Peyer's patch (tissue), 4 donors: ENCODE results near the gene USP10.

Experiments
- POLR2A ChIP-seq, 2 donors: fragments of 450-650 bp; IDR thresholded peaks; one replicate each; pipeline ENCODE4 v1.5.1; 2017; ENCODE audit warnings: antibody characterized with exemption in 2 of 2, mild to moderate bottlenecking in 2 of 2, moderate library complexity in 2 of 2
- TF ChIP-seq, protein P1 (sequence below), 6 experiments: fragments of 450-650 bp in 4 of 6; fragments of 200-600 bp in 2 of 6; sonication (generic) in 1 of 6; IDR thresholded peaks; one replicate each; pipeline ENCODE4 v1.5.1; 2017 to 2019; ENCODE audit warnings: antibody characterized with exemption in 6 of 6, mild to moderate bottlenecking in 3 of 6, moderate library complexity in 1 of 6

DNA sequence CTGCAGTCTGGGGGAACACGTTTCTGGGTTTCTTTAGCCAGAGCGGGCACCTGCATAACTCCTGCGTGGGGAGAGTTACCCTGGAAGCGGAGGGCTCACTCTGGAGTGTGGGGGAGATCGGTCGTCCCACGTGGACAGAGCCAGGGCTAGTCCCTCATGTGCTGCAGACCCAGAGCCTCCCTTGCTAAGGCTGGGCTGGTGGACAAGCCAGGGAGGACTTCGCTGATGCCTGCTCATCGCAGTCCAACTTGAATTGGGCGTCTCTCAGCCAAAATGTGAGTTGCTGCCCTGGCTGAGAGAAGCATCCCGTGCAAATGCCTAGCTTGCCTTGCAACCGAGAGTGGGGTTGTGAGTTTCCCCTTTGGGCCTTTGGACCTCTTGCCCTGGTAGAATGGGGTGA is 121.0 kb downstream of the USP10 start:
- TF ChIP-seq, protein P1, sequence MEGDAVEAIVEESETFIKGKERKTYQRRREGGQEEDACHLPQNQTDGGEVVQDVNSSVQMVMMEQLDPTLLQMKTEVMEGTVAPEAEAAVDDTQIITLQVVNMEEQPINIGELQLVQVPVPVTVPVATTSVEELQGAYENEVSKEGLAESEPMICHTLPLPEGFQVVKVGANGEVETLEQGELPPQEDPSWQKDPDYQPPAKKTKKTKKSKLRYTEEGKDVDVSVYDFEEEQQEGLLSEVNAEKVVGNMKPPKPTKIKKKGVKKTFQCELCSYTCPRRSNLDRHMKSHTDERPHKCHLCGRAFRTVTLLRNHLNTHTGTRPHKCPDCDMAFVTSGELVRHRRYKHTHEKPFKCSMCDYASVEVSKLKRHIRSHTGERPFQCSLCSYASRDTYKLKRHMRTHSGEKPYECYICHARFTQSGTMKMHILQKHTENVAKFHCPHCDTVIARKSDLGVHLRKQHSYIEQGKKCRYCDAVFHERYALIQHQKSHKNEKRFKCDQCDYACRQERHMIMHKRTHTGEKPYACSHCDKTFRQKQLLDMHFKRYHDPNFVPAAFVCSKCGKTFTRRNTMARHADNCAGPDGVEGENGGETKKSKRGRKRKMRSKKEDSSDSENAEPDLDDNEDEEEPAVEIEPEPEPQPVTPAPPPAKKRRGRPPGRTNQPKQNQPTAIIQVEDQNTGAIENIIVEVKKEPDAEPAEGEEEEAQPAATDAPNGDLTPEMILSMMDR (IDR thresholded peaks at IDR 0.05), result no peak
- TF ChIP-seq POLR2A (IDR thresholded peaks at IDR 0.05), result no peak
